ENCODE data around the gene GALNT18. TPM values are rescaled to one million over a fixed set of nuclear protein-coding genes. Genes with fewer than 3 reads are reported as not detected.

GALNT18 gene
- total RNA-seq, 1 donor from 2014 or later: 11.7 TPM

- Mint-ChIP-seq H3K36me3 (peaks cover 4% of the 10 kb centered on the region), H3K9me3 (no peaks in the 10 kb centered on the region), H3K4me3 (no peak overlapping the region), H3K27ac (no peak overlapping the region), H3K27me3 (peaks cover 14% of the 10 kb centered on the region), H3K4me1 (ENCODE audit: unreplicated experiment) (peaks cover 7% of the 10 kb centered on the region)
- no peak for DNase-seq (ENCODE audit: extremely low spot score, unreplicated experiment)
- TF ChIP-seq CTCF (conservative IDR thresholded peaks at IDR 0.05): no peak
Observed at GRCh38 chr11:11394241-11394640, 227.6 kb downstream of the GALNT18 start.

- H3K27me3 Mint-ChIP-seq: peaks cover 16% of the 10 kb centered on the region
- H3K36me3 Mint-ChIP-seq: peaks cover 4% of the 10 kb centered on the region
- DNase-seq (ENCODE audit: extremely low spot score, unreplicated experiment): no peak
- no peak overlapping the region for H3K27ac Mint-ChIP-seq
- no peak for TF ChIP-seq CTCF (conservative IDR thresholded peaks at IDR 0.05)
- H3K4me1 Mint-ChIP-seq (ENCODE audit: unreplicated experiment): peaks cover 12% of the 10 kb centered on the region
- no peak overlapping the region for H3K4me3 Mint-ChIP-seq
- no peaks in the 10 kb centered on the region for H3K9me3 Mint-ChIP-seq
Observed at GRCh38 chr11:11391796-11392463, 229.9 kb downstream of the GALNT18 start.

GRCh38 chr11:11391169-11391568 lies 230.6 kb downstream of the GALNT18 start:
- Mint-ChIP-seq H3K27me3 (peaks cover 16% of the 10 kb centered on the region), H3K27ac (no peak overlapping the region), H3K36me3 (peaks cover 4% of the 10 kb centered on the region), H3K9me3 (no peaks in the 10 kb centered on the region), H3K4me3 (no peak overlapping the region), H3K4me1 (ENCODE audit: unreplicated experiment) (peaks cover 7% of the 10 kb centered on the region)
- no peak for TF ChIP-seq CTCF (conservative IDR thresholded peaks at IDR 0.05)
- DNase-seq (ENCODE audit: extremely low spot score, unreplicated experiment): no peak

- peaks cover 4% of the 10 kb centered on the region for H3K36me3 Mint-ChIP-seq
- H3K27ac Mint-ChIP-seq: no peak overlapping the region
- no peak for DNase-seq (ENCODE audit: extremely low spot score, unreplicated experiment)
- H3K4me3 Mint-ChIP-seq: no peak overlapping the region
- H3K27me3 Mint-ChIP-seq: peaks cover 12% of the 10 kb centered on the region
- no peak for TF ChIP-seq CTCF (conservative IDR thresholded peaks at IDR 0.05)
- H3K9me3 Mint-ChIP-seq: no peaks in the 10 kb centered on the region
- peaks cover 5% of the 10 kb centered on the region for H3K4me1 Mint-ChIP-seq (ENCODE audit: unreplicated experiment)
Observed at GRCh38 chr11:11390068-11390771, 231.6 kb downstream of the GALNT18 start.

- no peak overlapping the region for H3K27ac Mint-ChIP-seq
- DNase-seq (ENCODE audit: extremely low spot score, unreplicated experiment): no peak
- H3K36me3 Mint-ChIP-seq: peaks cover 3% of the 10 kb centered on the region
- H3K4me1 Mint-ChIP-seq (ENCODE audit: unreplicated experiment): peaks cover 5% of the 10 kb centered on the region
- peaks cover 11% of the 10 kb centered on the region for H3K27me3 Mint-ChIP-seq
- TF ChIP-seq CTCF (conservative IDR thresholded peaks at IDR 0.05): no peak
- H3K4me3 Mint-ChIP-seq: no peak overlapping the region
- H3K9me3 Mint-ChIP-seq: no peaks in the 10 kb centered on the region
Observed at GRCh38 chr11:11389238-11389637, 232.6 kb downstream of the GALNT18 start.

Measured in type B pancreatic cell (in vitro differentiated cells).